Fibroblast of skin of right biceps (primary cell): Measurements from ENCODE around the gene HIVEP2.
A peak's percentile ranks its signal among the peaks of the same experiment; 100 is the strongest.

Source experiments
- DNase-seq: peaks from one replicate; pipeline ENCODE4 v3.0.0-alpha.2; 2013

HIVEP2 gene

DNA sequence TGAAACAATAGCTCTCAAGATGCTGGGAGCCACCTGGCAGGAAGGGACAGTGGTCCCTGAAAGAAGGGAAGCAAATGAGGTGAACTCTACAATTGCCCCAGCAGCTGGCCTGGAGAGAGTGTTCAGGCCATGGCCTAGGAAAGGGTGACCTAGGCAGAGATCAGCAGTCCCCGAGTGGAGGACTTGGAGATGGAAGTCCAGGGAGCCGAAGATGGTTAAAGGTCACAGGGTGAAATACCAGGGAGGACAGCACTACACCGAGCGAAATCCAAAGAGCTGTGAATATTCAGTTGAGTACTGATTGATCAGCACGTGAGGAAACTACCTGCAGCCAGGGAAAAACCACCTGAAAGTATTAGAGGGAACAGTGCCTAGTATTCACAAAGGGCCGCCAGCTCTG is 133.1 kb downstream of the HIVEP2 start:
- no peak for DNase-seq

DNA sequence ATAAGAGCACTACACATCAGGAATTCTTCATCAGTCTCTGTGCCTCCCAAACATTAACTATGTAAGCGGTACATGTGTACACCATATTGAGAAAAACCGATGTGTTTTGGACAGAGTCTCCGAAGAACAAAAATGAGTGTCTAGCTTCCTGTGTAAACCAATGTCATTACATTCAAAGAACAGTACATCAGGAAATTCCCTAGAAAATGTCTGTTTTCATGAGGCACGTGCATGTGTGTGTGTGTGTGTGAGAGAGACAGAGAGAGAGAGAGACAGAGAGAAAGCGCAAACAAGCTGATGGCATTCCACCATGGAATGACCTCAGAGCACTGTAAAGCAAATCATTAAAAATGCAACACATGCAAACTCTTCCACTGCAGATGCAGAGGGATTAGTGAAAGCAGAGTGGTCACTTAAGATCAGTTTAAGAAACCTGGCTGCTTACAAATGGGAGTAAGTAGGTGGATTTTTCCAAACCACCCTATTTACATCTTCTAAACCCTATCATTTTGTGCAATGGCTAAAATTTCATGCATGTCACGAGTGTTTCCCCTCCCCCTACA is 133.9 kb downstream of the HIVEP2 start:
- peak; percentile 77 for DNase-seq

DNA sequence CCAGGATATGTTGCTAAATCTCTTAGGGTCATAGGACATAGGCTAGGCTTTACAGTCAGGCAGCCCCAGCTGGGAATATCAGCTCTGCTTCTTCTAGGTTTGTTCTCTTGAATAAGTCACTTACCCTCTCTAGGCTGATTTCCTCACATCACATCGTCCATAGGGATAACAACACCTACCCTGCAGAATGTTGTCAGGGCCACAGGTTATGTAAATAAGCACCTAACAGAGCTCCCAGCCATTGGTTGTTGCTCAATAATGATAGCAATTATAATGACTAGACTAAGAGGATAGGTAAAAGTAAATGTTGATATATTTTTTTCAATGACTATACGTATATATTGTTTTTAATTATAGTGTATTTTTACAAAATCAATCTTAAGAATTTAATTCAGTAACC is 135.0 kb downstream of the HIVEP2 start:
- DNase-seq: no peak

DNA sequence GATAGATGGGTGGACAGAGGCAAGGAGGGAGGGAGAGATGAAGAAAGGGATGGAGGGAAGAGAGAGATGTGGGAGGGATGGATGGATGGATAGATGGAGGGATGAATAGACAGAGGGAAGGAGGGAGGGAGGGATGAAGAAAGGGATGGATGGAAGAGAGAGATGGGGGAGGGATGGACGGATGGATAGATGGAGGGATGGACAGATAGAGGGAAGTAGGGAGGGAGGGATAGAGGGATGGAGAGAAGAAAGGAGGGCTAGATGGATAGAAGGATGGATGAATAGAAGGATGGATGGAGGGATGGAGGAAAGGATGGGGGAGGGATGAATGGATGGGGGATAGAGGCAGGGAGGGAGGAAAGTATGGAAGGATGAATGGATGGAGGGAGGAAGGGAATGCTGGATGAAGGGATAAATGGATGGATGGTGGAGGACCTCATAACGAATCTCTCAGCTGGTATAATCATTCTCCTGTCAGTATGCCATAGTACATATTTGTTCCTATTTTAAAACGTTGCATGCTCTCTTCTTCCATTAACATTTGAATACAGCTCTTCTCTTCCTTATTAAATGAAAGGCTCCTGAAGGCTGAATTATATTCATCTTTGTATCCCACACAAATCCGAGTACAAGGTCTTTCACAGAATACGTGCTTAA is 136.4 kb downstream of the HIVEP2 start:
- no peak for DNase-seq

DNA sequence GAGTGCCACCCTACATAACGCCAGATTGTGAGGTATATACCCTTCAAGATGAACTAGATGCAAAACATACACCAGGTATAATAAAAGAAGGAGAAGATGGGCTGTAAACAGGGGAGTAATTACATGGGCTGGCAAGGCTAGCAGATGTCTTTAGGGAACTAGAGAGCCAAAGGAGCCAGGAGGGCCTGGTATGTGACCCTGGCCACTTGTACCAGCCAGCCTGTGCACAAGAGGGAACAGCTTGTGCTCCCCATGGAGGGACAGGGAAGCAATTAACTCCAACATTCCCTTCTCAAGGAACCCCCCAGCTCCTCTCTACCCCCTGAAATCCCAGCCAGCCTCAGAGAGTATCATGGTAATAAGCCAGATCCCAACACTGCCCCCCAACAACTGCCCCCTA is 139.9 kb downstream of the HIVEP2 start:
- no peak for DNase-seq

DNA sequence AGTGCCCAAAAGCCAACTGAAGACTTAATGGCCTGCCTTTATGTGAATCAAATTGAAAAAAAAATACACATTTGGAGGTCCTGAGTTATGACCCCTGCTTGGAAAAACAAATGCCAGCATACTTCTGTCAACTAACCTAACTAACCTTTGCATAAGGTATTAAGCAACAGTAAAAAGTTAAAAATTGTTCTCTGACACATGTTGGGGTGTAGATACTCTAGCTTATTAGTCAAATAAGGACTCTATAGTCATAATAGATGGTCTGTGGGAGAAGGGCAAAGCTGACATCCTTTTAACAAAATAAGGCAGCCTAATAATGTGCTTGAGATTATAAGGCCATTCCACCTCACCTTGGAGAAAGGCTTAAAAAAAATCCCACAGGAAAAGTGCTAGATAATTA is 140.5 kb downstream of the HIVEP2 start:
- no peak for DNase-seq

DNA sequence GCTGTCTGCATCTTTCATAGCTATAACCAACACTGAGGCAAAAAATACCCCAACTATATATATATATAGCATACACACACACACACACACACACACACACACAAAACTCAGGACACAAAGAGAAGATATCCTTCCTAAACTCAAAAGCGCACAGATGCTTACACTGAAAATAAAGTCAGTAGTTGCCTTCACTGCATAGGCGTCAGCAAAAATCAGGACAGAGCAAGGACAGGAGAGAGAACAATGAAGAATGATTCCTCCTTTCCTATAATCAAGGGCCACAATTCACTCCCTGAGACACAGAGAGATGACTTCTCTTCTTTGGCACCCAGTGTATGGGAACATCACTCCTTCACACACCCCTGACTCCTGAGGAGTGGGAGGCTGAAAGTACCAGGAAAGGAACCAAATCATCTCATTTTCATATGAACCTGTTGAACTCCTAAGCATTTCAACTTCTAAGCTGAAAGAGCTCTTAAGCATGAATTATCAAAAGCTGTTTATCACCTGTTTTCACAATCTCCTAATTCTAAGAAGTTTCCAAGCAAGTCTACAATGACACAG is 141.4 kb downstream of the HIVEP2 start:
- no peak for DNase-seq

DNA sequence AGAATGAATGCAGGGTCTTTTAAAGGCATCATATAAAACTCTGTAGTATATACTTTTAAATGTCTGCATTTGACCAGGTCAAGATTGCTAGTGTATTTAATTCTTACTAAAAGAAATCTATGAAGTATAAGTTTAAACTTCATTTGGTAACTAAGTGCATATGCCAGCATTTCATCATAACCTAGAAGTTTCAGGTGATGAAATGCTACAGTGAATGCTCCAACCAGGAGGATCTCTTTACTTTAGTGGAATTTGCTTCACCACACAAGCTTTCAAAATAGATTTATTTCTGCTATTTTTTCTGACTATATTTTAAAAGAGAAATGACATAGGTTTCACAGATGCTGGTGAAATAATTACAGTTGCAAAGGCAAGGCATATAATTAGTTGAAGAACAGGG is 141.9 kb downstream of the HIVEP2 start:
- DNase-seq: peak; percentile 39

DNA sequence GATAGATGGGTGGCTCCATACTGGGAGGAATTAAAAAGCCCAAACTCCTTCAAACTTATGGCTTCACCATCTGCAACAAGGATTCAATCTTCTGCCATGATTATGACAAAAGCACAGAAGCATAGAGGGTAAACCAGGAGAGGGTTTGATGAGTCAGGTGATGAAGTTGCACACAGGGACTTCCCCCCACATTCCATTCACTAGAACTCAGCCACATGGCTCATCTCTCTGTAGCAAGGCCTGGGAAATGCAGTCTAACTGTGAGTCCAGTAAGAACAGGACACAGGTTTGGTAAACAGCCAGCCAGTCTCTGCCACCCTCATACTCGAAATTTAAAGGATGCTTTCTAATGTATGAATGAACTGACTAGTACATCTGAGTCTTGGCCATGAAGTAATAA is 142.9 kb downstream of the HIVEP2 start:
- peak; percentile 99 for DNase-seq

DNA sequence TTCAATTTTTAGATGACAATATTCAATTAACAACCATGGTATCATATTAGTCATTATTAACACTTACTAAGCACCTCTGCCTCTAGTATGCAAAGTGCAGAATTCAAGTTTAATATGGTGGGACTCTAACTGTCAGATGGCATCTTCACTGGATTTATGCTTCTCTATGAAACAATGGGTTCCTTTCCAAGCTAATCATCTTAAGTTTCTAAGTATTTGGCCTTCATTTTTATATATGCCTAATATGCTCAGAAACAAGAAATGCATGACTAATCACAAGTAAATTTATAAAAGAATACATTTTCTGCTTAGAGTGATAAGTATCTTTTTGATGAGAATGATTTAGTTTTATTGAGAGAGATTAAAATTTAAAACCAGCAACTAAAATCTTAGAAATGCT is 144.7 kb downstream of the HIVEP2 start:
- DNase-seq: peak; percentile 40

DNA sequence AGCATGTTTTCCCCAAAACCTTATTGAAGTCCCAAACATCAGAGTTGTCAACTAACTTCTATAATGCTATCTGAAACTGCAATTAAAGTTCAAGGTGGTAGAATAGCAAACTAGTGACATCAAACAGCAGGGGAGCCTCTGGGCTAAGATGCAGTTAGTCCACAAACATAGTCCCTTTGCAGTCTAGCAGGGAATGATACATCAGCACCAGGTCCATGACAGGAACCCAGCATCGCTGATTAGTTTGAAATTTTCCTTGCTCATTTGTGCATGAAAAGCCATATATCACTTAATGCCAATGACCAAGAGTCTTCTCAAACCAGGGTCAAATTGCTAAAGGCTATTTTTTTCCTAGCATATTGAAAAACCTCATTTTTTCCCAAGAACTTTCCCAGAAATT is 145.3 kb downstream of the HIVEP2 start:
- DNase-seq: no peak

DNA sequence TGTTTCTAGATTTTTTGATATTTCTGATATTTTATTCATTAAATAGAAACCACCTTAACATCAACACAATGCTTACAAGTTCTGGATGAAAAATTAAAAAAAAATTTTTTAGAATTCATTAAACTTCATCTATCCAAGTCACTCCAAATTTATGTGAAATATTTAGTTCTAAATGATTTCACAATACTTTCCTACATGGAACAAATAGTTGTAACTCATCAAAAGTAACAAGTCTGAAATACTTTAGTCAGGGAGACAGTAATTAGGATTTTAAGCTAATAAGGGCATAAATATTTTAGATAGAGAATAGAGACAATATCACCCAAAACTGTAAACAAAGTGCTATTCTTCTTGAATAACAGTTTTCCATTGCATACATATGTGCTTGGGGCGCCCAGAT is 147.8 kb downstream of the HIVEP2 start:
- no peak for DNase-seq

DNA sequence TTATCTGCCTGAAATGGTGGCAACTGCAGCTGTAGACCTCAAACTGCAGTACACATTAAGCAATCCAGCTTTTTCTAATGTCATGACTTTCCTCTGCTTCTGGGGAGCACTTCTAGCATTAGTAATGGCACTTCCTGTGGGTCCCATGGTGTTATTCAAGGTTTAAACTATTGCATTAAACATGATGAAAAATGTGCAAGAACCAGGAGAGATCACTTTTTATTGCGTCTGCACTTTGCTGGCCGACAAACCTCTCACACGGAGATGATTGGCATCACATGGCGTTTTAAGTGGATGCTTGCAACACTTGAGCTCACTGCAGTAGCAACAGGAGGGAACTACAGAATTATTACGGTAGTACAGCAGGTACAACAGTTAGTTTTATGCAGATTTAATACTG is 148.4 kb downstream of the HIVEP2 start:
- peak; percentile 69 for DNase-seq

DNA sequence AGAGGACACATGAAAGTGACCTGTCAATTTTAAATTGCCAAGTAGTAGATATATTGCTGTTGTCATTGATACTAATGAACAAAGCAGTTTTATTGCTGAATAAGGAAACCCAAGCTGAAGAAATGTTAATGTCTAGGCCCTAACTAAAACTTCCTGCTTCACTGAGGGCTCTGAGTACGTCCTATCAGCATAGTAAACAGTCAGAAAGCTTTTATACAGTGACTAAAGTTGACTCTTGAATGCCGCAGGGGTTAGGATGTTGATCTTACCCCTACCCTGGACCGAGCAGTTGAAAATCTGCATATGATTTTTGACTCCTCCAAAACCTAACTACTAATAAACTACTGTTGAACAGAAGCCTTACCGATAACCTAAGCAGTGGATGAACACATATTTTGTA is 149.0 kb downstream of the HIVEP2 start:
- DNase-seq: no peak

DNA sequence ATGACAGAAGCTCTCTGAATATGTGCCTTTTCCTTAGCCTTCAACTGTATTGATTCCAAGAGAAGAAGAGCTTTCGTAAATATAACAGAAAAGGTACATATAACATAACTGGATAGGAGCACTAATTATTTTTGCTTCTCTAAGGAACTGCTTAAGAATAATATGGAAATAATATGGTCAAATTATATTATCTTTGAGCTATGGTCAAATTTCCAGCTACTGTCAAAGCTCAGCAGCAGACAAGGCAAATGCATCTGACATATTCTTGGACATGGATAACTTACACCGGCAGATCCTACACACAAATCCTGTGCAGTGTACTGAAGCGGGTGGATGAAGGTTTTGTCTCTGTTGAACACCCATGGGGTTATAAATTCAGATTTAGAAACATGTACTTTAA is 150.6 kb downstream of the HIVEP2 start:
- no peak for DNase-seq

DNA sequence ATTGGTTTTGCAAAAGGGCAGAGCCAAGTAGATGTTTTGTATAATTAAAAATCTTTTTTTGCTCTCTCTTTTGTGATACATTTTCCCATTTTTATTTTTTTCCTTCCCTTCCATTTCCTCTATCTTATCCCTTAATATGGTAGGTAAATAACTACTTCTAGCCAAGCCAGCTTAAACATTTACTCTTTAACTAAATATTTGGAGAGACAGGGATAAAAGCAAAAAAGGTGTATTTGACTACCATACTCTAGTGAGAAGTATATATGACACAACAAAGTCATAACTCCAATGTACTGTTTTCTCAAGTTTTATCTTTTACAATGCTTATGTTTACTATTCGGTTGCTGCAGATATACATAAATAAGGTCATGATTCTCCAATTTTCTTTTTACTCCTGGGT is 154.7 kb downstream of the HIVEP2 start:
- no peak for DNase-seq

DNA sequence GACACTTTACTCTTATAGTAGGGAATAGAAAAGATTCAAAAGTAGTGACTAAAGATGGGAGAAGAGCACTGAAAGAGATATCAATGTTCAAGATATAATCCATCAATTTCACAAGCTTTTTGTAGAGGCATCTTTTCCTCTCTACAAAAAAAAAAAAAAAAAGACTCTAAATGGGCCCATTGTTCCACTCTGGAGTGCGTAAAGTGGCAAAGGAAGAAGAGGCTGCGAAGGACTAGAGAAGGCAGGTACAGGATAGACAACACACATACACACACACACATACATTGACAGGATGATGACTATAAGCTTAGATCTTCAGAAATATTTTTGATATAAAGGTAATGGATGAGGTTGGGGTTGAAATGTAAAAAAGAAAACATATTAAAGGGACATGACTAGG is 157.6 kb downstream of the HIVEP2 start:
- DNase-seq: no peak

DNA sequence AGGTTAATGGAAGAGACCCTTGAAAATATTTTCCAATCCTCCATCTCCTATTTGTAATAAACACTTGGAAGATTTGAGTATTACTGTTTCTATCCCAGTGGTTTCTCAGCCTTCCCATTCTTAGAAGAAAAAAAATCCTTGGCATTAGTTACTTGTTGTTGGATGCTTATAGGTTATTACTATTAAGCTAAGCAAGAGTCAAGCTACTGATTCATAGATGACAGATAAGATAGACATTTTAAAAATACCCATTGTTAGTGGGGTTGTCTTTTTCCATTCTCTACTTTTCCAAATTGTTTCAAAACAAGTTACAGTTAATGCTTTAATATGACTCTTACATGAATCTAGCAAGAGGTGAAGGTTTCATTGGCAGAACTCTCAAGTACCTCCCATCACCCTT is 158.5 kb downstream of the HIVEP2 start:
- peak; percentile 52 for DNase-seq

DNA sequence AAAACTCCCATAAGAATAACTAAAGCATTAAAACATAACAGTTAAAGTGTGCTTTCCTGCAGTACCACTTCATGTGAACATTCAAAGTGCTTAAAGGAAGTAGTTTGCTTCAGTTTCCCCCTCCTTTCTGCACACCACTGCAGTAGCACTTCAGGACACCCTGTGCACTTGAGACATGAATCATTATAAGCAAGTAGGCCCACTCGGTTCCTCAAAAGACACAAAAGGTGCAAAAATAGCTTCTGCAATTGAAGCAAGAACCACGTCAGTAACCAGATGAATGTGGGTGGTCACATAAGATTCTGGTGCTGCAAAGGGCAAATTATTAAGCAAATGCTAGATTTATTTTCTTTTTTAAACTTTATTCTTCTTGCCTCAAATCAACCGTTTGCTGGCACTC is 160.6 kb downstream of the HIVEP2 start:
- no peak for DNase-seq

DNA sequence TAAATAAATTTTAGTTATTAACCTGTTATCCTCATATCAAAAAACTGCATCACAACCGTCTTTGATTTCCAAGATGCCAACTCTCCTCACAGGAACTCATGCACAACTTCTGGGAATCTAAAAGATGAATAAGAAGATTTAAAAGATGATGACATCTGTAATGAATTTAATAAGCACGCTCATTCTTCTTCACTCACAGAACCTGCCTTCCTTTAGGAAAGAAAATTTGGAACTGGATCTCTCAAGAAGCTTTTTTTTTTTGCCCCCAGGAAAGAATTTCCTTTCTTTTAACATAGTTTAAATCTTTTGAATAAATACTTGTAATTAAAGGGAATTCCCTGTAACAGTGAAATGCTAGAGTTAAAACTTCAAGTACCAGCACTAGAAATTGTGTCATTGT is 161.5 kb downstream of the HIVEP2 start:
- peak; percentile 61 for DNase-seq

DNA sequence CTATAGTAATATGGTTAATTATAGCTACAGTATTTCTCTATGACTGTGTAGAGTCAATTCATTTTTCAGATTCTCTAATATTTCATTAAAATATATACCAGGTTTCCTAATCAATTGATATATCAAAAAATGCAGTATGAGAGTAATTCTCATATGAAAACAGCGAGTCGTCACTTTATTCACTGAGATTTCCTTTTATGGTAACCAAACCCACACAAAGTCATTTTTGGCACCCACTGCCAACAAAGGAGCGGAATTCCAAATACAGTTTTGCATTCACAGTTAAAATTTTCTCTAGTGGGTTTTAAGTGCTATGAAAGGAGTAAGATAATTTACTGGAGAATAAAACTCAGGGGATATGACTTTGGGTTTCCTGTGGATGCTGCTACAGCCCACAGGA is 163.8 kb downstream of the HIVEP2 start:
- DNase-seq: peak; percentile 33

DNA sequence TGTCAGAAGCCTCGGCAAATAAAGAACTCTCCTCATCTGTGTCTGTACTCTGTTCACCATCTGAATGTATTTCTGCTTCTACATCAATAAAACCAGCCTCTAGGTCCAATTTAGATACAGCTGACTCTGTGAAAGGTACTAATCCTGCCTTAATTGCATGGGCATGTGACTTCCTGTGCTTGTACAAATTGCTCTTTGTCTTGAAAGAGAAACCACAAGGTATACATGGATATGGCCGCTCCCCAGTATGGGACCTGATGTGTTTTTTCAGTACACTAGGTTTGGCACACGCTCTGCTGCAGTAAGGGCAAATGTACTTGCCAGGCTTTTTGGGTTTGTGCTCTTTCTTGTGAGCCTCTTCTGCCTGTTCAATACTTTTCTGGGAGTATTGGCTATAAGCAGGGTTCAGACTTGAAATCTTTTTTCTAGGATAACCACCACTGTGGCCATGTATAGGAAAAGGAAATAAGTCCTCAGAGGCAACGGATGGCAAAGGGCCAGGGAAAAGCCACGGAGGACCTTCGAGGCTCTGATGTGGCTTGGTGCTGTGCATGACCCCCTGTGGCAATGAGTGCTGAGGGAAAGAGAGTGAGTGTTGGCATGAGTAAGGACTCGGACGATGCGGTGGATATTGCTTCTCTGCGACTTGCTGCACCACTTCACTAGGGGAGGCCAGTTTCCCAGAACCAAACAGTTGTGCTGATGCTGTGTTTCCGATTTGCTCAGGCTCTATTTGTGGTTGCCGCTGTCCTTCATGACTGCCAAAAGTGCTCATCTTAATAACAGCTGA is 170.9 kb downstream of the HIVEP2 start:
- no peak for DNase-seq

DNA sequence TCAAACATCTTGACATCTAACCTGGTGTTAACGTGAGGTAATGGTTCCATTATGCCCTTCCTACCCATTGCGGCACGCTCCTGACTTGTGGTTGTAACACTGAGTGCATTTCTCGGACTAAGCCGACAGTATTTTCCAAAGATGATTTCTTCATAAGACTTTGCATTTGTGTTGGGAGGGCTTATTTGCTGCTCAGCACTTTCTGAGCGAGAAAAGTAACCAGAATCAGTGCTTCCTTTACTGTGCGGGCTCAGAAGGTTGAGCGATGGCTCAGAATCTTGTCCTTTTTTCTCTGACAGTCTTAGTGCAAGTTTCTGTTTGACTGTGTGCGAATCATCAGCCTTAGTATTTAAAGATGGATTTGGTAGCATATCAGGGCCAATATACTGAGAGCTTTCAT is 171.7 kb downstream of the HIVEP2 start:
- DNase-seq: no peak

DNA sequence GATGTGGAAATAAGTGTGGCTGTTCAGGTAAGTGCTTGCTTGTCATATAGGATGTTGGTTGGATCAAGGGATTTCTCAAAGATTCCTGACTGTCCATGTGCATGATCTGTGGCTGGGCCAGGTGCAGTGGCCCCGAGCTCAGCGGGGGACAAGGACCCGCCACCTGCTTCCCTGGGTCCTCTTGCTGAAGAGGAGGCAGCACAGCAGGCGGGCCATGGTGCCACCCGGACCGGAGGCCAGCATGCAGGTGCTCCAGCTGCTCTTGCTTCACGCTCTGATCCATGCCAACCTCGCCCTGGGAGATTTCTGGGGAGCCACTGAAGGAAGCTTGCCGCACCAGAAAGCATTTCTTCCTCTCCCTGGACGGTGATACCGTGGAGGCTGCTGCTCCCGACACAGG is 173.8 kb downstream of the HIVEP2 start:
- DNase-seq: no peak
